GM12878 (cell line): ENCODE data around the gene SMARCE1. TPM values are rescaled to one million over a fixed set of nuclear protein-coding genes. Genes with fewer than 3 reads are reported as not detected.

ENCODE experiments used
- ATAC-seq: fragments of 200-7000 bp; cut with Tn5 transposase; 3 replicates; pipeline ENCODE4 v1.9.1; 2020; ENCODE audit warnings: mild to moderate bottlenecking, moderate library complexity
- BruUV-seq: library from RNA; stranded (reverse); fragments of 400-500 nt; replicated peaks from 2 replicates; lab custom pipeline; 2021; lab: Mats Ljungman, UMichigan
- CTCF ChIA-PET: fragments of 300-600 bp; sonication (Branson Sonifier 250); formaldehyde crosslinking; extraction: SDS; loops from one replicate; lab custom pipeline; 2021; ENCODE audit warnings: inconsistent platforms; lab: Yijun Ruan, JAX
- POLR2A ChIA-PET: fragments of 350-600 bp; formaldehyde crosslinking; extraction: SDS; loops from one replicate; lab custom pipeline; 2021; ENCODE audit warnings: inconsistent platforms; lab: Charles Lee
- RAD21 ChIA-PET: fragments of 300-600 bp; sonication (Branson Sonifier 250); formaldehyde crosslinking; loops from one replicate; lab custom pipeline; 2023; ENCODE audit warnings: antibody characterized with exemption; ENCODE audit not compliant: unreplicated experiment; lab: Charles Lee
- SMC1A ChIA-PET: fragments of 300-600 bp; sonication (Branson Sonifier 250); formaldehyde crosslinking; loops from one replicate; lab custom pipeline; 2023; ENCODE audit not compliant: unreplicated experiment, uncharacterized antibody; lab: Charles Lee
- DNase-seq: peaks from one replicate; pipeline ENCODE4 v3.0.0-alpha.2; 2011; ENCODE audit warnings: low read depth, low spot score
- FAIRE-seq: peaks from 3 replicates; lab custom pipeline; 2011; peaks lifted over from hg19 to GRCh38; lab: Jason Lieb, UNC
- H2AFZ ChIP-seq: 2 replicates; pipeline ENCODE4 v1.6.0; 2011; ENCODE audit warnings: low read depth, low read length, control low read depth; ENCODE audit not compliant: control insufficient read depth
- H3K27ac ChIP-seq: 2 replicates; pipeline ENCODE4 v1.5.1; 2011; ENCODE audit warnings: control low read depth; ENCODE audit not compliant: control insufficient read depth, insufficient read depth
- H3K27me3 ChIP-seq, 2 experiments: replicated peaks in 1 of 2; 2 replicates each; pipeline versions ENCODE4 v1.6.0 to v1.6.1; 2011; ENCODE audit warnings: low read length in 1 of 2; ENCODE audit not compliant: control insufficient read depth in 2 of 2, insufficient read depth in 2 of 2
- H3K36me3 ChIP-seq, 2 experiments: 2 replicates each; pipeline ENCODE4 v1.5.1; 2011; ENCODE audit warnings: low read length in 1 of 2; ENCODE audit not compliant: control insufficient read depth in 2 of 2, insufficient read depth in 2 of 2
- H3K4me1 ChIP-seq: 2 replicates; pipeline ENCODE4 v1.6.1; 2011; ENCODE audit warnings: mild to moderate bottlenecking, low read length, moderate library complexity, mixed read lengths; ENCODE audit not compliant: control insufficient read depth, insufficient read depth
- H3K4me2 ChIP-seq: 2 replicates; pipeline ENCODE4 v1.6.0; 2011; ENCODE audit warnings: control low read depth; ENCODE audit not compliant: control insufficient read depth, insufficient read depth
- H3K4me3 ChIP-seq: fragments of 200-600 bp; sonication (generic); 2 replicates; pipeline ENCODE4 v1.5.1; 2016
- H3K79me2 ChIP-seq: 2 replicates; pipeline ENCODE4 v1.6.0; 2011; ENCODE audit warnings: low read length; ENCODE audit not compliant: control insufficient read depth, insufficient read depth
- H3K9ac ChIP-seq: 2 replicates; pipeline ENCODE4 v1.8.0; 2011; ENCODE audit warnings: low read length, control low read depth, mixed read lengths; ENCODE audit not compliant: control insufficient read depth, insufficient read depth
- H3K9me3 ChIP-seq: replicated peaks from 3 replicates; pipeline ENCODE4 v1.5.1; 2011; ENCODE audit warnings: mild to moderate bottlenecking, low read length; ENCODE audit not compliant: control insufficient read depth, insufficient read depth
- H4K20me1 ChIP-seq: 2 replicates; pipeline ENCODE4 v1.6.0; 2011; ENCODE audit not compliant: control insufficient read depth, insufficient read depth
- CBX3 ChIP-seq: fragments of 200-600 bp; sonication (generic); IDR thresholded peaks from 2 replicates; pipeline ENCODE4 v1.6.1; 2016; ENCODE audit warnings: low read depth, borderline replicate concordance
- CREB1 ChIP-seq: IDR thresholded peaks from 2 replicates; pipeline ENCODE4 v1.6.1; 2012; ENCODE audit warnings: low read depth, mild to moderate bottlenecking, inconsistent platforms
- CTCF ChIP-seq, 3 experiments: IDR thresholded peaks in 2 of 3; conservative IDR thresholded peaks in 1 of 3; 2 replicates each; pipeline ENCODE4 v1.5.1; 2011; ENCODE audit warnings: low read depth in 3 of 3, low read length in 3 of 3, mild to moderate bottlenecking in 3 of 3, control low read depth in 2 of 3, moderate library complexity in 2 of 3, inconsistent platforms in 1 of 3, mixed read lengths in 1 of 3; ENCODE audit not compliant: control insufficient read depth in 2 of 3, insufficient read depth in 1 of 3; ENCODE audit errors: extremely low read depth in 1 of 3
- E4F1 ChIP-seq: fragments of 450-650 bp; IDR thresholded peaks from 2 replicates; pipeline ENCODE4 v1.6.1; 2018; ENCODE audit warnings: borderline replicate concordance, mild to moderate bottlenecking; ENCODE audit not compliant: partially characterized antibody
- ESRRA ChIP-seq: IDR thresholded peaks from 2 replicates; pipeline ENCODE4 v1.6.1; 2012; ENCODE audit warnings: mild to moderate bottlenecking, low read length, improper control_type of control experiment
- HDAC6 ChIP-seq: fragments of 200-600 bp; sonication (generic); IDR thresholded peaks from one replicate; pipeline ENCODE4 v1.8.0; 2017; ENCODE audit warnings: antibody characterized with exemption; ENCODE audit not compliant: unreplicated experiment
- KDM1A ChIP-seq: fragments of 200-600 bp; sonication (generic); IDR thresholded peaks from 2 replicates; pipeline ENCODE4 v1.6.1; 2016; ENCODE audit warnings: borderline replicate concordance
- LARP7 ChIP-seq: fragments of 450-650 bp; IDR thresholded peaks from 2 replicates; pipeline ENCODE4 v1.6.1; 2017; ENCODE audit warnings: mild to moderate bottlenecking
- PAX5 ChIP-seq: IDR thresholded peaks from 2 replicates; pipeline ENCODE4 v1.6.1; 2011; ENCODE audit warnings: low read depth, low read length, borderline replicate concordance
- POLR2AphosphoS5 ChIP-seq: IDR thresholded peaks from 2 replicates; pipeline ENCODE4 v1.6.1; 2011; ENCODE audit warnings: mild to moderate bottlenecking, low read length, inconsistent platforms
- TAF1 ChIP-seq: IDR thresholded peaks from 2 replicates; pipeline ENCODE4 v1.6.1; 2011; ENCODE audit warnings: mild to moderate bottlenecking, low read depth, low read length, borderline replicate concordance
- TBL1XR1 ChIP-seq: IDR thresholded peaks from 2 replicates; pipeline ENCODE4 v1.6.1; 2012; ENCODE audit warnings: low read depth, low read length, improper control_type of control experiment
- TCF12 ChIP-seq: IDR thresholded peaks from 2 replicates; pipeline ENCODE4 v1.6.1; 2011; ENCODE audit warnings: low read depth, mild to moderate bottlenecking, low read length
- ZSCAN29 ChIP-seq: fragments of 450-650 bp; IDR thresholded peaks from 2 replicates; pipeline ENCODE4 v1.6.1; 2017; ENCODE audit warnings: mild to moderate bottlenecking, moderate library complexity
- WGBS: methylation state at CpG from one replicate; pipeline ENCODE4 v1.1.6; 2016; ENCODE audit warnings: low lambda C conversion rate; ENCODE audit not compliant: insufficient replicate concordance, insufficient coverage; ENCODE audit errors: missing lambda C conversion rate; 5-methylcytosine and 5-hydroxymethylcytosine counted together
- in situ Hi-C: fragments of 300-500 bp; cut with MboI; formaldehyde crosslinking; loops from 9 replicates; pipeline ENCODE4 v1.14.3; 2018; ENCODE audit warnings: mixed read lengths
- intact Hi-C: fragments of 100-400 bp; cut with micrococcal nuclease; formaldehyde crosslinking; loops from one replicate; pipeline ENCODE4 v1.14.2; 2022; ENCODE audit not compliant: unreplicated experiment
- polyA plus RNA-seq, 11 experiments: library from polyadenylated mRNA; depleted of rRNA in 4 of 11; unstranded in 6 of 11; stranded (reverse) in 5 of 11; fragments of >200 nt; fragmentation: Nextera tagmentation in 4 of 11; fragmentation: Illumina TruSeq in 1 of 11; extraction: Ambion mirVana in 4 of 11; extraction: Trizol in 1 of 11; gene quantifications; 1 replicate in 1 of 11; 2 replicates in 10 of 11; pipeline versions ENCODE4 v1.2.1 to v1.2.3, GENCODE V29; 2011 to 2016; ENCODE audit warnings: inconsistent platforms in 2 of 11, missing spikeins in 2 of 11, low read depth in 1 of 11
- total RNA-seq, 4 experiments: library from RNA; depleted of rRNA in 3 of 4; stranded (reverse); fragments of >200 nt in 3 of 4; fragmentation: Illumina TruSeq in 1 of 4; extraction: Trizol in 1 of 4; gene quantifications; 2 replicates each; pipeline versions ENCODE4 v1.2.1 to v1.2.3, GENCODE V29; 2013 to 2021
- TF ChIP-seq, protein P1 (sequence below): fragments of 150-350 bp; IDR thresholded peaks from 2 replicates; pipeline ENCODE4 v1.6.1; 2016; ENCODE audit warnings: low read depth, low read length

Gene SMARCE1
- total and polyA plus RNA-seq, 10 of the 15 experiments (the other 5 are each of a cell fraction or from before 2014, with no cell fraction given), result 87.9 to 191 (median 132) TPM

- ChIA-PET SMC1A (interaction anchor here (0.8 to 5.2 kb wide), 19 partner anchors 10 to 47 kb away, joined by 3 to 112 read pairs (median 9); partner anchors contain the start of gene CCR7), CTCF (interaction anchor here (0.8 to 2.8 kb wide), 17 partner anchors 9 to 101 kb away, joined by 3 to 40 read pairs (median 4); no protein-coding TSS in a partner anchor), POLR2A (interaction anchor here (0.6 to 3.5 kb wide), 14 partner anchors 10 to 255 kb away, joined by 3 to 43 read pairs (median 6); partner anchors contain the start of gene CCR7), RAD21 (interaction anchor here (1.0 to 4.0 kb wide), 21 partner anchors 8 to 160 kb away, joined by 3 to 97 read pairs (median 5); partner anchors contain the start of genes CCR7 and TOP2A)
- peak; percentile 85 for DNase-seq
- peaks cover 30% of the 10 kb centered on the region for H3K4me1 ChIP-seq
- H3K27ac ChIP-seq, result no peak overlapping the region
- H4K20me1 ChIP-seq, result no peaks in the 10 kb centered on the region
- in situ Hi-C loops, result no loop called here
- H3K36me3 ChIP-seq, result no peaks in the 10 kb centered on the region
- no TSS peak for BruUV-seq
- peaks cover 24% of the 10 kb centered on the region for H3K9me3 ChIP-seq
- H3K4me3 ChIP-seq, result no peak overlapping the region
- no peak overlapping the region for H2AFZ ChIP-seq
- WGBS, result 1% methylated on average over 5 of the region's 5 CpGs
- intact Hi-C loops, result loop anchor here (1.0 kb wide), 2 partner anchors 12 to 22 kb away; partner anchors contain the start of gene CCR7
- FAIRE-seq, result peak; percentile 89
- no peaks in the 10 kb centered on the region for H3K27me3 ChIP-seq
- H3K4me2 ChIP-seq, result peak overlapping the region; percentile 43
- H3K79me2 ChIP-seq, result no peaks in the 10 kb centered on the region
- peak; percentile 85 for ATAC-seq
- no peak overlapping the region for H3K9ac ChIP-seq
- TF ChIP-seq, protein P1, sequence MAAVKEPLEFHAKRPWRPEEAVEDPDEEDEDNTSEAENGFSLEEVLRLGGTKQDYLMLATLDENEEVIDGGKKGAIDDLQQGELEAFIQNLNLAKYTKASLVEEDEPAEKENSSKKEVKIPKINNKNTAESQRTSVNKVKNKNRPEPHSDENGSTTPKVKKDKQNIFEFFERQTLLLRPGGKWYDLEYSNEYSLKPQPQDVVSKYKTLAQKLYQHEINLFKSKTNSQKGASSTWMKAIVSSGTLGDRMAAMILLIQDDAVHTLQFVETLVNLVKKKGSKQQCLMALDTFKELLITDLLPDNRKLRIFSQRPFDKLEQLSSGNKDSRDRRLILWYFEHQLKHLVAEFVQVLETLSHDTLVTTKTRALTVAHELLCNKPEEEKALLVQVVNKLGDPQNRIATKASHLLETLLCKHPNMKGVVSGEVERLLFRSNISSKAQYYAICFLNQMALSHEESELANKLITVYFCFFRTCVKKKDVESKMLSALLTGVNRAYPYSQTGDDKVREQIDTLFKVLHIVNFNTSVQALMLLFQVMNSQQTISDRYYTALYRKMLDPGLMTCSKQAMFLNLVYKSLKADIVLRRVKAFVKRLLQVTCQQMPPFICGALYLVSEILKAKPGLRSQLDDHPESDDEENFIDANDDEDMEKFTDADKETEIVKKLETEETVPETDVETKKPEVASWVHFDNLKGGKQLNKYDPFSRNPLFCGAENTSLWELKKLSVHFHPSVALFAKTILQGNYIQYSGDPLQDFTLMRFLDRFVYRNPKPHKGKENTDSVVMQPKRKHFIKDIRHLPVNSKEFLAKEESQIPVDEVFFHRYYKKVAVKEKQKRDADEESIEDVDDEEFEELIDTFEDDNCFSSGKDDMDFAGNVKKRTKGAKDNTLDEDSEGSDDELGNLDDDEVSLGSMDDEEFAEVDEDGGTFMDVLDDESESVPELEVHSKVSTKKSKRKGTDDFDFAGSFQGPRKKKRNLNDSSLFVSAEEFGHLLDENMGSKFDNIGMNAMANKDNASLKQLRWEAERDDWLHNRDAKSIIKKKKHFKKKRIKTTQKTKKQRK, result no peak
- peak; percentile 92; the same call in 1 of the 2 replicates for TF ChIP-seq PAX5
- peak; percentile 96 for TF ChIP-seq TBL1XR1
- peak; percentile 87 for TF ChIP-seq CREB1
- TF ChIP-seq POLR2AphosphoS5, result no peak
- TF ChIP-seq LARP7, result no peak
- peak; percentile 30; the same call in 1 of the 2 replicates for TF ChIP-seq ESRRA
- no peak for TF ChIP-seq HDAC6
- no peak for TF ChIP-seq E4F1
- TF ChIP-seq KDM1A, result no peak
- no peak for TF ChIP-seq TAF1
- peak; percentile 78 for TF ChIP-seq TCF12
- no peak for TF ChIP-seq ZSCAN29
- TF ChIP-seq CBX3, result no peak
- TF ChIP-seq CTCF (IDR thresholded peaks at IDR 0.05 in 2 of 3, conservative IDR thresholded peaks at IDR 0.05 in 1 of 3; ENCODE audit: control insufficient read depth in 2 of 3, extremely low read depth in 1 of 3, insufficient read depth in 1 of 3, low read depth in 3 of 3, low read length in 3 of 3), result no peak; a peak in 1 of 6 replicates
Observed at GRCh38 chr17:40577611-40578065, 70.0 kb downstream of the SMARCE1 start.
